ENCODE measurements around the gene CCDC28A.

The CCDC28A gene

DNA sequence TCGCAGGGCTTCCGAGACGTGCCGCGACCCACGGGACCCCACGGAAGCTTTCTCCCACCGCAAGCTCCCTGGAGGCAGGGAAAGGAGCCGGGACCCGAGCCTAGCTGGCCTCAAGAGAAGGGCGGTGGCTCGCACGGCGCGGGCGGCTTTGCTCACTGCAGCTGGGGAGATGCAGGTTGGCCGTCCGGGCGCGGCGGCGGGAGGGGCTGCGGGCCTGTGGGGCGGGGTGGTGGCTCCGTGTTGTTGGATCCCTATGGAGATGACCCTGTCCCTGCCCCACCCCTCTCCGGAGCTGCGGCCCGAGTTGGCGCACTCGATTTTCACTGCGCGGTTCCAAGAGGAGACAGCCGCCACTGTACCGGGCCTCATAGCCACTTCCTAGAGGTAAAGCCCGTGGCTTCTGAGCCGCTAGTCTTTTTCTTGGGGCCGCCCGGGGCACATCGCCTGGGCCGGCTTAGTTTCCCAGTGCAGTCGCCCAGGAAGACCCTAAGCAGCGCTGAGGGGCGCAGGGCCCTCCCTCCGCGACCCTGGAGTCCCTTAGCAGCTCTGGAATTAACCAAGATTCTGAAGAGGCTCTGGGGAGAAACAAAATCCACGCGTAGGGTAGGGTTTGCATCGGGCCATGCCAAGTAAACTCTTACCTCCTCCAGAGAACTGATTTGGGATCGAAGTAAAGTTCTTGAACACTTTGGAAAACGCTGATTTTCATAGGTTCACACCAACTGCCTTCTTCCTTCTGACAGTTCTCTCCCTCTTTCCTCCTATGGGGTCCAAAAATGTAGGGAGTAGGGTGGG lies 22.4 kb downstream of the CCDC28A start, which contains the start of gene ECT2L:
ECT2L (plus strand) TSS at position 279 of the 795 bp plus-strand sequence. CDS start 17,188 bp downstream, outside the sequence.
- peak; percentile 53 for DNase-seq (ENCODE audit: low read depth)

DNA sequence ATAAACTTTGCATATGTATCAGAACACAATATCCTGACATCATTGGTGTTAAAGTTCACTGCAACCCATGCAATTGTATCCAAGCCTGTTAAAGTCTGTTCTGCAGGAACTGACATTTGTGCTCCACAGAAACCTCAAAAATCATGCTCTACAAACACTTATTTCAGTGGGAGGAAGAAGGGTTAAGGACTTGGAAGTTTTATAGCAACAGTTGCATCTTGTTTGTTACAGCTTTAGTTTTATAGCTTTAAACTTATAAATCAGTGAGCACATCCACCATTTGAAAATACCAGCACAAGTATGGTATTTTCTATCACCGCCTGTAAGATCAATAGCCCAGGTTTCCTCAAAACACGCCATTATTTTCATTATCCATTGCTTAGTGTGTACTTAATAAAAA lies 23.2 kb downstream of the CCDC28A start:
- no peak for DNase-seq (ENCODE audit: low read depth)

DNA sequence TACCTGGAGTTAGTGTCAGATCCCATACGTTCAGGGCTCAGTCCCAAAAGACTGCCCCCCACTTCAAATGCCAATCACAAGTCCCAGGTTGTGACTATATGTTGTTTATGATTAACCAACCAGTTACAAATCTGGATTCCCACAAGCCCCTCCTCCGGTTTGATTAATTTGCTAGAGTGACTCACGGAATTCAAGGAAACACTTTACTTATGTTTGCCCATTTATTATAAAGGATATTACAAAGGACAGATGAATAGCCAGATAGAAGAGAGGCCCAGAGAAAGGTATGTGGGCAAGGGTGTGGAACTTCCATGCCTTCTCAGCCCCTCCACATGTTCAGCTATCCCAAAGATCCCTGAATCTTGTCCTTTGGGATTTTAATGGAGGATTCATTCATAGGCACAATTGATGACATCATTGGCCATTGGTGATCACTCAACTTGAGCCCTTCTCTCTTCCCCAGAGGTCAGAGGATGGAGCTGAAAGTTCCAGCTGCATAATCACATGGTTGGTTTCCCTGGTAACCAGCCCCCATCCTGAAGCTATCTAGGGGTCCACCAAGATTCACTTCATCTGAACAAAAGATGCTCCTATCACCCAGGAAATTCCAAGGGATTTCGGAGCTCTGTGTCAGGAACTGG lies 24.4 kb downstream of the CCDC28A start:
- DNase-seq (ENCODE audit: low read depth), result no peak

DNA sequence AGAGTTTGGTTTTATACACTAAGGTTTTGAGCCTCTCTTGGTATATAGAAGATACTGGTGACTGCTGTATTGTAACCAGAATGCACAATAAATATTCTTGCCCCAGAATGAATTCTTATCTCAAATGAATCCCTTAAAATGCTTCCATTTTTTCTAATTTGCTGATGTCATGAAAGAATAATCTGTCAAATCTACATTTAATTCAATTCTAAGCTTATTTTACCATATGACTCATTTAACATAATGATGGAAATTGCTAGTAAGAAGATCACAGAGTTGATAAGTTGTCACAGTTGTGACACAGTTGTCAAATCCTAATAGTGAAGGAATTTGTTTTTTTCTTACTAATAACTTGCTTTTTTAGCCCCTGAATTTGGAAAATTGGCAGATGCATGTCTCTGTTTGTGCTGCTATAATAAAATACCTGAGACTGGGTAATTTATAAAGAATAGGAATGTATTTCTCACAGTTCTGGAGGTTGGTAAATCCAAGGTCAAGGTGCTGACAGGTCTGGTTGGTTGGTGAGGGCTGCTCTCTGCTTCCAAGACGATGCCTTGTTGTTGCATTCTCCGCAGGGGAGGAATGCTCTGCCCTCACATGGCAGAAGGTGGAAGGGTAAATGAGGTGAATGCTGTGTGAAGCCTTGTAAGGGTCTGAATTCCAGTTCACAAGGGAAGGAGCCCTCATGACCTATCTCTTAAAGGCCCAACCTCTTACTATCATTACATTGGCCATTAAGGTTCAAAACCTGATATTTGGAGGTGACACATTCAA lies 27.0 kb downstream of the CCDC28A start:
- no peak for DNase-seq (ENCODE audit: low read depth)

DNA sequence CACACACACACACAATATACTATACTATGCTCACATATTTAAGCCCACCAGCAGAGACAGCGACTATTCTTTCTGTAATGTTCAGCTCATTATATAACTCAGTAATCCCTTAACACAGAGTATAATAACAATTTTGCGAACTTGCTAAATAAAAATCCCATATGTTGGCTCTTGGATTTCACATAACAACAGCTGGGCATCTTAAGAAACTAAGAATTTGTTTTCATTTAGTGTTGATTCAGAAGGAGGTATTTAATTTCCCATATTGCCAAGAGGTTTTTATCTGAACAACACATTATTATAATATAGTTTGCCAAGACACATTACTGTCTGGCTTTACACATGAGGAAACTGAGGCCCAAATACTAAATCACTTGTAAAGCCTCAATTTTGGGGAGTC lies 29.8 kb downstream of the CCDC28A start:
- no peak for DNase-seq (ENCODE audit: low read depth)

DNA sequence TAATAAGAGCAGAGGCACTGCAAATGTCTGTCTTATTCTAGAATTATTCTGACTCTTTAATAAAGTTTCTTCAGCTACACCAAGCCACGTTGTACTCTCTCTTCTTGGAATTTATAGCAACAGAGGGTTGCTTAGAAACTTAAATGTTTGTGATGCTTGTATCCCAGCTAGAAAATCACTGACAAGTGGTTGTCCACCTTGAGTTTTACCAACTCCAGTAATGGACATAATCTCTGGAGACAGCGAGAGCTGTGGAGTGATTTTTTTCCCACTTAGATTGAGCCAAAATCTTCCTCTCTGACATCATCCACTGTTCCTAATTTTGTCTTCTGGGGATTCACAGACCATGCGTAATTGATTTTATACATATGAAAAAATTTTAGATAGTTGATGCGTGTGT lies 30.3 kb downstream of the CCDC28A start:
- peak; percentile 17 for DNase-seq (ENCODE audit: low read depth)

DNA sequence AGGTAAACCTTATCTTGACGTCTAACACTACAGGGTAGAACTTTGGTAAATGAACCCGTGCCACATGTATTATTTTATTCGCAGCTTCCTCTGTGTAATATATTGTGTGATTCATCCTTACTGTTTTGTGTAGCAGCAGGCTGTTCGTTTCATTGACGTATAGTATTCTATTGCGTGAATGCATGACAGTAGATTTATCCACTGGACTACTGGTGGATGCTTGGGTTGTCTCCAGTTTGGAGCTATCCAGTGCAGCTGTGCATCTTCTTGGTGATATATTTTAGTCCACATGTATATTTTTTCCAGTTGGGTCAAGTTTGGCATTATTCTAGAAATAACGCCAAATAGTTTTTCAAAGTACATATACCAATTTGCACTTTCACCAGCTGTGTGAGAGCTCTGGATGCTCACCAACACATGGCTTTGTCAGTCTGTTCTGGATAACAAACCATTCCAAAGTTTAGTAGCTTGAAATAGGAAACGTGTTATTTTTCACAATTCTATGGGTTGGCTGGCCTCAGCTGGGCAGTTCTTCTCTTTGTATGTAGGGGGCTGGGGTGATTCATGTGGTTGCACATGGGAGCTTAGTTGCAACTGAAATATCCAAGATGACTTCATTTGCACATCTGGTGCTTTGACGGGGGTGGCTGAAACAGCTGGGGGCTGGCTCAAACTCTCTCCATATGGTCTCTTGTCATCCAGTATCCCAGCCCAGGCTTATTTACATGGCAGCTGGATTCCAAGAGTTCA lies 31.6 kb downstream of the CCDC28A start:
- peak; percentile 61 for DNase-seq (ENCODE audit: low read depth)

DNA sequence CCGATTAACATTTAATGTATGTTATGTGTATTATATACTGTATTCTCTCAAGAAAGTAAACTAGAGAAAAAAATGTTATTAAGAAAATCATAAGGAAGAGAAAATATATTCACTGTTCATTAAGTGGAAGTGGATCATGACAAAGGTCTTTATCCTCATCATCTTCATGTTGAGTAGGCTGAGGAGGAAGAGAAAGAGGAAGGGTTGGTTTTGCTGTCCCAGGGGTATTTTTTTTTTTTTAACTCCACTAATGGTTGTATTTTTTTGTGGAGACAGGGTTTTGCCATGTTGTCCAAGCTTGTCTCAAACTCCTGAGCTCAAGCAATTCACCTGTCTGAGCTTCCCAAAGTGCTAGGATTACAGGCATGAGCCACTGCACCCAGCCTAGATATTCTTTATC lies 33.3 kb downstream of the CCDC28A start:
- DNase-seq (ENCODE audit: low read depth), result no peak

DNA sequence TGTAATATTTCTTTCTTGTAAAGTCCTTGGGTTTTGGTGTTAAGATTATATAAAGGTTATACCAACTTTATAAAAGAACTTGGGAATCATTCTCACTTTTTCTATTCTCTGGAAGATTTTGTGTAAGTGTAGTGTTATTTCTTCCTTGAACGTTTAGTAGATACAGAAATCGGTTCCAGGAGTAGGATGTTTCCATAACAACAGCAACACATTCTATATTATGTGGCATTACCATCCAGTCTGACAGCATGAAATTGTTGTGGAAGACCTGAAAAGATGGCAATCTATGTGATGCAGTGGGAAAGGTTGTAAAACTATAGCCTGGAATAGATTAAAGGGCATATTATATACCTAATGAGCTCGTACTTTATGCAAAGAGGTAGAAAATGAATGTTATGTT lies 36.1 kb downstream of the CCDC28A start:
- no peak for DNase-seq (ENCODE audit: low read depth)

DNA sequence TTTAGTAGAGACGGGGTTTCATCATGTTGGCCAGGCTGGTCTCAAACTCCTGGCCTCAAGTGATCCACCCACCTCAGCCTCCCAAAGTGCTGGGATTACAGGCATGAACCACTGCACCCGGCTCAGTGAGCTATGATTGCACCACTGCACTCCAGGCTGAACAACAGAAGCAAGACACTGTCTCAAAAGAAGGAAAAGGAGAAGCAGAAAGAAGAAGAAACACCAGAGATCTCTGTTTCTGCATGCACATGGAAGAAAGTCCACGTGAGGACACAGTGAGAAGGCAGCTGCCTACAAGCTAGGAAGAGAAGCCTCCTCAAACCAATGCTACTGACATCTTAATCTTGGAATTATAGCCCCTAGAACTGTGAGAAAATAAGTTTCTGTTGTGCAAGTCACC lies 38.3 kb downstream of the CCDC28A start:
- DNase-seq (ENCODE audit: low read depth), result no peak

DNA sequence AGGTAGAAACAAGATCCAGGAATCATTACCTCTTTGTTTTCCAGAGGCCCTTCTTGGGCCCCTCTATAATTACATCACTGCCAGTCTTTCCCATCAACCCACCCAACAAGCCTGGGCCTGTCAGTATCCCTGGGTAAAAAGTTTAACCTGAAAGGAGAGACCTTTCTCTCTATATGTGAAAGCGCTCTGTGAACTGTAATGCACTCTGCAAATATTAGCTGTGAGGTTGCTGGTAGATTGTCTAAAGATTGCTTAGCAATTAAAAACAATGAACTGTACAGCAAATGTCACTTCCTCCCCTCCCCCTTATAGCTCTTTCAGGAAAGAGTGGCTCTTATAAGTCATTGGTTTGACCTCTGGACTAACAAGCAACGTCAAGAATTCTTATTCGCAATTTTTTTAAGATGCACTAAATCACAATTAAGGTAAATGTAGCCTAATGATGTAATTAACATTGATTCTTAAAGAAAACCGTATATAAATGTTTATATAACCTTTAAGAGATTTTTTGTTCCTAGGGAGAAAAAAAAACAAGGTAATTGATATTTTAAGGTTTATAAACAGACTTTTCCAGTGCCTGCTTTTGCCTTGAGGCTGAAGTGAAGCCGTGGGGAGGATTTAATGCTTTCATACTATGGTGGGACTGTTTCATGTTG lies 40.7 kb downstream of the CCDC28A start:
- DNase-seq (ENCODE audit: low read depth), result no peak

DNA sequence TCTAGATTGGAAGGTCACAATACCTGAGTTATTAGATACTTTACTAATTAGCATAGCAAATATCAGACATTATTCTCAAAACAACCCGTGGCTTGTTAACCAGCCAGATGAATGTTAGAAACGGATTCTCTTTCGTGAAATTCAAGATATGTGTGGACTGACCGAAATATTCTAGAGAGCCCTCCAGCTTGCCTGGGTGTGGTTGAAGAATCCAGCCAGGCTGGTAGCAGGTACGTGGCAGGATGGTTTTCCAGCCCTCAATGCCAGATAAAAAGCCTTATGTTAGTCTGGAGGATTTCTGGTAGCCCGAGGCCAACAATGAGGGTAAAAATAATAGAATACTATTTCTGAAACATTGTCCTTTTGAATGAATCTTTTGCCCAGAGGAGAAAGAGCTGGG lies 41.7 kb downstream of the CCDC28A start:
- DNase-seq (ENCODE audit: low read depth), result no peak

DNA sequence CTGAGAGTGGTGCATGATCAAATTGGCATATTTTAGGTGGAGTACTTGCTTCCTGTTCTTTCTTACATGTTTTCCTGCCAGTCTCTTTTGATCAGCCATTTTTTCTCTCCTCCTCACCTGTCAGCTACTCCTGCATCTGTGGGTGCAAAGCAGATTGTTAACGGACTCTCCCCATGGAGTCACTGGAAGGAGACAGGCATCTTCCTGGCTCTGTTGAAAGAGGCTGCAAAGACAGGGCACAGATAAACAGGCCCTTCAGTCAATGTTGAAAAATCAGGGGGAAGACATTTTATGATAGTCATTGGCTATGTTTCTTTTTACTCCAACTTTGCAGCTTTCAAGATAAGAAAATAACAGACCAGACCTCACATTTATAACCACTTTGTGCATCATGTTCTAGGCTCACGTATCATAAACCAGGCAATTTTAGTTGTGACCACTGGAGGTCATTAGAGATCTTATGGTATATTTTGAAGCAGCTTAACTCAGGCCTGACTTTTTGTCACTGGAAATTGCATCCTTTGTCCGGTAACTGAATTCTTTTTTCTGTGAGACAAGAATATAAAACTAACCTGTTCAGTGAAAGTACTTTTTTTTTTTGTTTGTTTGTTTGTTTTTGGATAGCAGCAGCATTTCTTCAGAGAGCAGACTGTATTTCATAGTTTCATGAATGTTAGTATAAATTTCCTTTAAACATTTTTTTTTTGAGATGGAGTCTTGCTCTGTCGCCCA lies 42.4 kb downstream of the CCDC28A start:
- DNase-seq (ENCODE audit: low read depth), result peak; percentile 68

DNA sequence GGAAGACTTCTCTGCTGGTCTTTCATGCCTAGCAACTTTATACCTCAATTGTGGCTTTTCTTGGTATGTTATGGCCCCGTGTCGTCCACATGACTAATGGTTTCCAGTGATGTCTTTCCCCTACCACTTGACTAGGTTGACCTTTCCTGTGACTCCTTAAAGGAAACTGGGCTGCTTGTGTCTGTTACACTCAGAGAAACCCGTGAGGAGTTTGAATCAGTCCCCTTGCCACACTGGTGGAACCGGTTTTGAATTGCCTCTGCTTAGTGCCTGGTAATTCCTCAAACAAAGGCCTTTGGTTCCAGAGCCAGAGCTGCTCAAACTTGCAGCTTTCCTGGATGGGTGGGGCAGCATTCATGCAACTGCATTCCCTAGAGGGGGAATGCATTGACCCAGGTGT lies 44.2 kb downstream of the CCDC28A start:
- DNase-seq (ENCODE audit: low read depth), result peak; percentile 89

DNA sequence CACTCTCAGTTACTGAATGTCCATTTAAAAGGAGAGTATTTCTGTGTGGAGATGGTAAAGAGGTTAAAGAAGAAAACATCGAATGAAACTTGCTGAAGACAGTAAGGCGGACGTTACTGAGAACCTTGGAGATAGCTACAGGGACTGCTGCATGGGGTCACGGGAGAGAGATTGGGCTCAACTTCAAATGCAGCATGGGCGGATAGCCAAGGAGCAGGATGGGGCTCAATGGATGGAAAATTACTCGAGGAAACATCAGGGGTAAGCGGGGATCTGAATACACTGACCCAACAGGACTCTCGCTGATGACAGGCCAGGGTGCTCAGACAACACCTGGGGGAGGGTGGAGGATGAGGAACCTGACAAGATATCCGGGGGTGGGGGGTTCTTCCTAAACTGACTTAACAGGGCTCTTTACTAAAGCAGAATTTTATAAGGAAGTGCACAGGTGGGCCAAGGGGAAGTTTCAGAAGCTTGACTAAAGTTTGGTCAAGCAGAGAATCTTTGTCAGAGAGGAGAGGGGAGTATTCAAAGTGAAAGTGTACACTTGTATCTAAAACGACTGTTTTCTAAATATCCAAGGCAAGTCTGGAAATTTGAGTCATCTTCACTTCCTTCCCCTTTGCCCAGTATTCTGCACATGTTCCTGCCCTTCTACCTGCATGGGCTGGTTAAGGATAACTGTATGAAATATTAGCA lies 45.1 kb downstream of the CCDC28A start:
- DNase-seq (ENCODE audit: low read depth), result no peak

DNA sequence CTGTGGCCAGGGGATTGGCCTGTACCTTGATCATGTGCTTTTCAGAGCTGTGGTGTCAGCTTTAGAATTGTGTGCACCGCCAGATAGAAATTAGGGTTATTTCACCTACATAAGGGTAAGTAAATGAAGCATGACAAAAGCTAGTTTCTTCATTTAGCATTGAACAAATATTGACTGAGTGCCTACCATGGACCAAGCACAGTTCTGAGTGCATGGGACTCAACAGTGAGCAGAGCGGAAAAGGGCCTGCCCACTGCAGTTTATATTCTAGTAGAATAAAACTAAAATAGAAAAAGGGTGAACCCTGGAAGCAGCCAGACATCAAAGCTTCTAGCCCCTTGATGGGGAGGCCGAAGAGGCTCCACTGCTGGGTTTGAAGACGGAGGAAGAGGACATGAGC lies 48.0 kb downstream of the CCDC28A start:
- DNase-seq (ENCODE audit: low read depth), result no peak

DNA sequence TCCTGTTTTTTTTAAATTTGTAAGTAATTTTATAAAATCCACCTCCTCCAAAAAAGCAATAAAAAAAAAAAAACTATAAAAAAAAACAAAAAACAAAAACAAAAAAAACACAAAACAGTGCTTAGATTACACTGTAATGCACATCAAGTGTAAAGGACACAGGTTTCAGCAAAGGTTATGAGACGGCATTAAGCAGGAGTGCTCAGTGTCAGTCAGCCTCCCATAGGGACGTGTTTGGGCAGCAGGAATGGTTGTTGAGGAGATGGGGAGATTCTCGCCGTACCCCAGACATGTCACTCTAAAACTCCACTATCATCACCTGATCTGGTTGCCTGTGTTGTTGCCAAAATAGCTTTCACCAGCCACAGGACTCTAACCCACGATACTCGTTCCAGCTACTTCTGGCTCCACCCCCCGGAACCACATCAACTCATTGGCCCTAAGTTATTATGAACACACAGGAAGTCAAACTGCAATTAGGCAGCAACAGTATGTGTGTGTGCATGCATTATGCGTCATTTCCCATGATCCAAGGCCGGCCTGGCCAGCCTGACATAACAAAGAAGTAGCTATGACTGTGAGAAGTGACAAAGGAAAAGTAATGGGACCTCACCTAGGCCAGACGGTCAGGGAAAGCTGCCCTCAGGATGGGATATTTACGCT lies 51.0 kb downstream of the CCDC28A start:
- no peak for DNase-seq (ENCODE audit: low read depth)

DNA sequence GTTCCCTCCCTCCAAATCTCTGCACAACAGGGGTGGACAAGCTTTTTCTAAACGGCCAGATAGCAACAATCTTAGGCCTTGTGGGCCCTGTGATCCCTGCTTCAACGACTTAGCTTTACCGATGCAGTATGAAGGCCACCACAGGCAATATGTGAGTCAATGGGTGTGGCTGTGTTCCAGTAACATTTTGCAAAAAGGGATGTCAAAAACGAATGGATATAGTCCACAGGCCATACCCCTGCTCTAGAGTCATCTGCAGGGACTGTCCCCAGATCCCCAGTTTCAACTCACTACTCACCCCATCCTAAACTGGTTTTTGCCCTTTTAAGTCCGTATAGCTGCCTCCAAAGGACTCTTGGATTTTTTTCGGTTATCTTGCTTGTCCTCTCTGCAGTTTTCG lies 56.7 kb downstream of the CCDC28A start:
- no peak for DNase-seq (ENCODE audit: low read depth)

DNA sequence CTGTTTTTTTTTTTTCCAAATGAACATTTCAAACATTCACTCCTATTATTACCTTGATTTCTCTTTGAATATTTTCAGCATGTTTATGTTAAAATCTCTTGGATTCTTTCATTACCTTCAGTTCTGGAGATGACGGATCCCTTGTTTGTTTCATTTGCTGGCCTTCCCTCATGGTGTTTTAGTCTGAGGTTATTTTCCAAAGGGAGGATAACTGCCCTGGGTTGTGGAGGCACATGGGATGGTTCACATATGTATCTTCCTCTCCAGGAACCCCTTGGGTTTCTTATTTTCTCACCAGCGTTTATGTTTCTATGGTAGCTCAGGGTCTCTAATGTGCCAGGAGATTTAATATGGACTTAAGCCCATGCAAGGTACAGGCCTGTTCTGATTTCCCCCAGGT lies 58.6 kb downstream of the CCDC28A start:
- DNase-seq (ENCODE audit: low read depth), result no peak

All from fibroblast of gingiva (primary cell).